Mesenchymal stem cell (in vitro differentiated cells and primary cell): ENCODE results near the gene DISC1.

Experiments used
- DNase-seq: peaks from one replicate; pipeline ENCODE4 v3.0.0-alpha.2; 2013
- H2AFZ ChIP-seq: one replicate; pipeline ENCODE4 v1.6.1; 2013; ENCODE audit warnings: low read depth, mild to moderate bottlenecking, control low read depth, inconsistent platforms, low read length, moderate library complexity
- H2AK5ac ChIP-seq: 2 replicates; pipeline ENCODE4 v1.6.1; 2013; ENCODE audit warnings: low read length, moderate library complexity, mild to moderate bottlenecking, inconsistent platforms; ENCODE audit not compliant: severe bottlenecking
- H2BK120ac ChIP-seq: one replicate; pipeline ENCODE4 v1.6.1; 2013; ENCODE audit warnings: low read depth, mild to moderate bottlenecking, inconsistent platforms, low read length, moderate library complexity
- H2BK12ac ChIP-seq, 2 experiments: one replicate each; pipeline ENCODE4 v1.6.1; 2013; ENCODE audit warnings: inconsistent platforms in 2 of 2, low read length in 2 of 2, mild to moderate bottlenecking in 2 of 2, moderate library complexity in 2 of 2, control low read depth in 1 of 2
- H2BK15ac ChIP-seq: one replicate; pipeline ENCODE4 v1.6.1; 2013; ENCODE audit warnings: mild to moderate bottlenecking, low read depth, inconsistent platforms; ENCODE audit not compliant: poor library complexity, severe bottlenecking
- H2BK5ac ChIP-seq: 2 replicates; pipeline ENCODE4 v1.6.1; 2013; ENCODE audit warnings: low read depth, mild to moderate bottlenecking, low read length, control low read depth, inconsistent platforms; ENCODE audit not compliant: poor library complexity, severe bottlenecking
- H3K14ac ChIP-seq, 2 experiments: one replicate each; pipeline ENCODE4 v1.6.1; 2013; ENCODE audit warnings: inconsistent platforms in 2 of 2, low read length in 2 of 2, control low read depth in 1 of 2, mild to moderate bottlenecking in 1 of 2, moderate library complexity in 1 of 2
- H3K18ac ChIP-seq, 2 experiments: one replicate each; pipeline ENCODE4 v1.6.1; 2013; ENCODE audit warnings: inconsistent platforms in 2 of 2, low read length in 2 of 2, control low read depth in 1 of 2, low read depth in 1 of 2, mild to moderate bottlenecking in 1 of 2
- H3K23ac ChIP-seq, 2 experiments: one replicate each; pipeline ENCODE4 v1.6.1; 2013; ENCODE audit warnings: inconsistent platforms in 2 of 2, low read length in 2 of 2, mild to moderate bottlenecking in 2 of 2, moderate library complexity in 2 of 2, control low read depth in 1 of 2
- H3K27ac ChIP-seq: 2 replicates; pipeline ENCODE4 v1.5.1; 2013; ENCODE audit warnings: mild to moderate bottlenecking, moderate library complexity, low read length, control low read depth, inconsistent platforms; ENCODE audit not compliant: poor library complexity, severe bottlenecking
- H3K27me3 ChIP-seq, 2 experiments: 2 replicates each; pipeline versions ENCODE4 v1.6.1 to v1.7.0; 2013; ENCODE audit warnings: low read length in 2 of 2, mild to moderate bottlenecking in 2 of 2, moderate library complexity in 2 of 2, control low read depth in 1 of 2, inconsistent platforms in 1 of 2; ENCODE audit not compliant: control insufficient read depth in 1 of 2, insufficient read depth in 1 of 2
- H3K36me3 ChIP-seq, 2 experiments: 2 replicates each; pipeline versions ENCODE4 v1.6.1 to v1.7.0; 2013; ENCODE audit warnings: low read length in 2 of 2, control low read depth in 1 of 2, inconsistent platforms in 1 of 2, low read depth in 1 of 2, mild to moderate bottlenecking in 1 of 2; ENCODE audit not compliant: insufficient read depth in 2 of 2, control insufficient read depth in 1 of 2
- H3K4ac ChIP-seq, 2 experiments: one replicate each; pipeline ENCODE4 v1.6.1; 2013; ENCODE audit warnings: inconsistent platforms in 2 of 2, low read length in 2 of 2, mild to moderate bottlenecking in 2 of 2, moderate library complexity in 2 of 2, control low read depth in 1 of 2, low read depth in 1 of 2
- H3K4me1 ChIP-seq: 2 replicates; pipeline ENCODE4 v1.6.1; 2013; ENCODE audit warnings: low read depth, low read length, control low read depth; ENCODE audit not compliant: control insufficient read depth, insufficient read depth
- H3K4me2 ChIP-seq: 2 replicates; pipeline ENCODE4 v1.6.1; 2013; ENCODE audit warnings: low read length, mild to moderate bottlenecking, inconsistent platforms; ENCODE audit not compliant: poor library complexity, severe bottlenecking
- H3K4me3 ChIP-seq, 2 experiments: 2 replicates each; pipeline versions ENCODE4 v1.5.1 to v1.7.0; 2013; ENCODE audit warnings: low read length in 2 of 2, mild to moderate bottlenecking in 2 of 2, control low read depth in 1 of 2, low read depth in 1 of 2; ENCODE audit not compliant: insufficient read depth in 1 of 2
- H3K79me1 ChIP-seq: replicated peaks from 2 replicates; pipeline ENCODE4 v1.6.1; 2013; ENCODE audit warnings: mild to moderate bottlenecking, control low read depth, low read length, inconsistent platforms; ENCODE audit not compliant: poor library complexity, severe bottlenecking
- H3K9ac ChIP-seq: 2 replicates; pipeline ENCODE4 v1.7.0; 2013; ENCODE audit warnings: mild to moderate bottlenecking, low read length, moderate library complexity
- H3K9me3 ChIP-seq: 2 replicates; pipeline ENCODE4 v1.7.0; 2013; ENCODE audit warnings: mild to moderate bottlenecking, low read length; ENCODE audit not compliant: control insufficient read depth
- H4K8ac ChIP-seq: one replicate; pipeline ENCODE4 v1.6.1; 2013; ENCODE audit warnings: inconsistent platforms, mild to moderate bottlenecking, low read length, moderate library complexity
- H4K91ac ChIP-seq: one replicate; pipeline ENCODE4 v1.6.1; 2013; ENCODE audit warnings: mild to moderate bottlenecking, low read length, inconsistent platforms
- WGBS: methylation state at CpG from one replicate; pipeline ENCODE4 v1.1.7; 2013; ENCODE audit warnings: mixed read lengths; 5-methylcytosine and 5-hydroxymethylcytosine counted together

Gene DISC1

GRCh38 chr1:231611851-231612250, 14.7 kb upstream of the DISC1 start:
- H3K4me2 ChIP-seq: no peak overlapping the region
- H2AK5ac ChIP-seq: no peak overlapping the region
- H2BK120ac ChIP-seq: no peak overlapping the region
- no peak overlapping the region for H3K4me3 ChIP-seq
- no peak overlapping the region for H3K27ac ChIP-seq
- no peak overlapping the region for H4K8ac ChIP-seq
- peaks cover 4 to 6% of the 10 kb centered on the region in 2 experiments for H3K27me3 ChIP-seq
- H3K4ac ChIP-seq: no peak overlapping the region
- no peak overlapping the region for H2BK5ac ChIP-seq
- no peaks in the 10 kb centered on the region for H3K9me3 ChIP-seq
- H3K79me1 ChIP-seq: no peaks in the 10 kb centered on the region
- no peak overlapping the region for H4K91ac ChIP-seq
- H3K9ac ChIP-seq: no peak overlapping the region
- H3K18ac ChIP-seq: no peak overlapping the region
- DNase-seq: no peak
- no peak overlapping the region for H2BK15ac ChIP-seq
- 94% methylated on average over 5 of the region's 5 CpGs for WGBS
- no peaks in the 10 kb centered on the region for H3K36me3 ChIP-seq
- H3K4me1 ChIP-seq: no peaks in the 10 kb centered on the region
- no peak overlapping the region for H2BK12ac ChIP-seq
- no peak overlapping the region for H3K14ac ChIP-seq
- H3K23ac ChIP-seq: no peak overlapping the region
- no peak overlapping the region for H2AFZ ChIP-seq

GRCh38 chr1:231612393-231613089, 14.0 kb upstream of the DISC1 start:
- H3K18ac ChIP-seq: no peak overlapping the region
- H3K4ac ChIP-seq: no peak overlapping the region
- no peak overlapping the region for H2BK12ac ChIP-seq
- H3K79me1 ChIP-seq: no peaks in the 10 kb centered on the region
- no peak overlapping the region for H4K8ac ChIP-seq
- H3K23ac ChIP-seq: no peak overlapping the region
- H2BK5ac ChIP-seq: no peak overlapping the region
- H2BK15ac ChIP-seq: no peak overlapping the region
- H3K14ac ChIP-seq: no peak overlapping the region
- no peak overlapping the region for H3K9ac ChIP-seq
- H3K27ac ChIP-seq: no peak overlapping the region
- H3K9me3 ChIP-seq: no peaks in the 10 kb centered on the region
- DNase-seq: no peak
- no peak overlapping the region for H3K4me3 ChIP-seq
- H3K27me3 ChIP-seq: peaks cover 4 to 6% of the 10 kb centered on the region in 2 experiments
- H4K91ac ChIP-seq: no peak overlapping the region
- H3K36me3 ChIP-seq: no peaks in the 10 kb centered on the region
- 94% methylated on average over 7 of the region's 10 CpGs for WGBS
- H2AFZ ChIP-seq: no peak overlapping the region
- no peaks in the 10 kb centered on the region for H3K4me1 ChIP-seq
- H3K4me2 ChIP-seq: no peak overlapping the region
- H2BK120ac ChIP-seq: no peak overlapping the region
- no peak overlapping the region for H2AK5ac ChIP-seq

- Histone ChIP-seq H3K4me3 (no peak overlapping the region), H3K79me1 (no peaks in the 10 kb centered on the region), H2AK5ac (no peak overlapping the region), H2BK5ac (no peak overlapping the region), H2BK15ac (no peak overlapping the region), H2AFZ (no peak overlapping the region), H3K18ac (no peak overlapping the region), H3K4ac (no peak overlapping the region), H3K27ac (no peak overlapping the region), H2BK120ac (no peak overlapping the region), H3K14ac (no peak overlapping the region), H3K4me2 (no peak overlapping the region), H3K9me3 (no peaks in the 10 kb centered on the region), H4K8ac (no peak overlapping the region), H3K27me3 (peaks cover 4 to 6% of the 10 kb centered on the region in 2 experiments), H3K4me1 (no peaks in the 10 kb centered on the region), H4K91ac (no peak overlapping the region), H3K23ac (no peak overlapping the region), H2BK12ac (no peak overlapping the region), H3K9ac (no peak overlapping the region), H3K36me3 (no peaks in the 10 kb centered on the region)
- WGBS: 81% methylated on average over 7 of the region's 7 CpGs
- DNase-seq: no peak
Measured at GRCh38 chr1:231613419-231614349, 12.9 kb upstream of the DISC1 start.

GRCh38 chr1:231616667-231617066, 9.9 kb upstream of the DISC1 start:
- no peaks in the 10 kb centered on the region for H3K79me1 ChIP-seq
- H4K8ac ChIP-seq: no peak overlapping the region
- no peaks in the 10 kb centered on the region for H3K4me1 ChIP-seq
- no peak overlapping the region for H3K4ac ChIP-seq
- no peaks in the 10 kb centered on the region for H3K9me3 ChIP-seq
- H3K14ac ChIP-seq: no peak overlapping the region
- H3K23ac ChIP-seq: no peak overlapping the region
- H3K9ac ChIP-seq: no peak overlapping the region
- peaks cover 0 to 5% of the 10 kb centered on the region in 2 experiments for H3K27me3 ChIP-seq
- no peak overlapping the region for H2BK120ac ChIP-seq
- H2BK5ac ChIP-seq: no peak overlapping the region
- H2AK5ac ChIP-seq: no peak overlapping the region
- no peak overlapping the region for H3K4me3 ChIP-seq
- no peak overlapping the region for H3K27ac ChIP-seq
- no peak for DNase-seq
- H3K36me3 ChIP-seq: no peaks in the 10 kb centered on the region
- no peak overlapping the region for H2BK12ac ChIP-seq
- no peak overlapping the region for H3K18ac ChIP-seq
- 93% methylated on average over 2 of the region's 2 CpGs for WGBS
- H3K4me2 ChIP-seq: no peak overlapping the region
- H2AFZ ChIP-seq: no peak overlapping the region
- H4K91ac ChIP-seq: no peak overlapping the region
- H2BK15ac ChIP-seq: no peak overlapping the region
